ENCODE measurements around the gene LIMS1. TPM values are rescaled to one million over a fixed set of nuclear protein-coding genes. Genes with fewer than 3 reads are reported as not detected.

Gene LIMS1
- total RNA-seq, 1 experiment from 2014 or later = 56.2 TPM

GRCh38 chr2:108538000-108538625, 3.8 kb downstream of the LIMS1 start:
- TF ChIP-seq, protein P1, sequence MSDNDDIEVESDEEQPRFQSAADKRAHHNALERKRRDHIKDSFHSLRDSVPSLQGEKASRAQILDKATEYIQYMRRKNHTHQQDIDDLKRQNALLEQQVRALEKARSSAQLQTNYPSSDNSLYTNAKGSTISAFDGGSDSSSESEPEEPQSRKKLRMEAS (IDR thresholded peaks at IDR 0.05) = no peak
- TF ChIP-seq TCF7L2 (IDR thresholded peaks at IDR 0.05; ENCODE audit: borderline replicate concordance, extremely low read depth, insufficient read depth, insufficient read length) (no peak), EGR1 (IDR thresholded peaks at IDR 0.05; ENCODE audit: low read depth) (no peak), POLR2AphosphoS5 (IDR thresholded peaks at IDR 0.05; ENCODE audit: low read depth, low read length) (no peak), CBX3 (IDR thresholded peaks at IDR 0.05; ENCODE audit: low read depth) (no peak), ZNF274 (IDR thresholded peaks at IDR 0.05; ENCODE audit: low read depth, low read length) (no peak), SRF (IDR thresholded peaks at IDR 0.05; ENCODE audit: low read depth) (no peak), ATF3 (IDR thresholded peaks at IDR 0.05) (no peak), ELF1 (IDR thresholded peaks at IDR 0.05; ENCODE audit: borderline replicate concordance, low read depth) (no peak), EZH2phosphoT487 (IDR thresholded peaks at IDR 0.05; ENCODE audit: borderline replicate concordance) (no peak), EZH2 (IDR thresholded peaks at IDR 0.05) (no peak), SP1 (IDR thresholded peaks at IDR 0.05; ENCODE audit: low read depth) (no peak), CTCF (IDR thresholded peaks at IDR 0.05 in 2 of 3, conservative IDR thresholded peaks at IDR 0.05 in 1 of 3; ENCODE audit: borderline replicate concordance in 1 of 3, insufficient read depth in 1 of 3, low read depth in 2 of 3, low read length in 2 of 3) (no peak), ZBTB33 (IDR thresholded peaks at IDR 0.05; ENCODE audit: extremely low read depth, insufficient replicate concordance, low read length) (no peak)
- TF ChIP-seq, protein P2, sequence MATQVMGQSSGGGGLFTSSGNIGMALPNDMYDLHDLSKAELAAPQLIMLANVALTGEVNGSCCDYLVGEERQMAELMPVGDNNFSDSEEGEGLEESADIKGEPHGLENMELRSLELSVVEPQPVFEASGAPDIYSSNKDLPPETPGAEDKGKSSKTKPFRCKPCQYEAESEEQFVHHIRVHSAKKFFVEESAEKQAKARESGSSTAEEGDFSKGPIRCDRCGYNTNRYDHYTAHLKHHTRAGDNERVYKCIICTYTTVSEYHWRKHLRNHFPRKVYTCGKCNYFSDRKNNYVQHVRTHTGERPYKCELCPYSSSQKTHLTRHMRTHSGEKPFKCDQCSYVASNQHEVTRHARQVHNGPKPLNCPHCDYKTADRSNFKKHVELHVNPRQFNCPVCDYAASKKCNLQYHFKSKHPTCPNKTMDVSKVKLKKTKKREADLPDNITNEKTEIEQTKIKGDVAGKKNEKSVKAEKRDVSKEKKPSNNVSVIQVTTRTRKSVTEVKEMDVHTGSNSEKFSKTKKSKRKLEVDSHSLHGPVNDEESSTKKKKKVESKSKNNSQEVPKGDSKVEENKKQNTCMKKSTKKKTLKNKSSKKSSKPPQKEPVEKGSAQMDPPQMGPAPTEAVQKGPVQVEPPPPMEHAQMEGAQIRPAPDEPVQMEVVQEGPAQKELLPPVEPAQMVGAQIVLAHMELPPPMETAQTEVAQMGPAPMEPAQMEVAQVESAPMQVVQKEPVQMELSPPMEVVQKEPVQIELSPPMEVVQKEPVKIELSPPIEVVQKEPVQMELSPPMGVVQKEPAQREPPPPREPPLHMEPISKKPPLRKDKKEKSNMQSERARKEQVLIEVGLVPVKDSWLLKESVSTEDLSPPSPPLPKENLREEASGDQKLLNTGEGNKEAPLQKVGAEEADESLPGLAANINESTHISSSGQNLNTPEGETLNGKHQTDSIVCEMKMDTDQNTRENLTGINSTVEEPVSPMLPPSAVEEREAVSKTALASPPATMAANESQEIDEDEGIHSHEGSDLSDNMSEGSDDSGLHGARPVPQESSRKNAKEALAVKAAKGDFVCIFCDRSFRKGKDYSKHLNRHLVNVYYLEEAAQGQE (IDR thresholded peaks at IDR 0.05; ENCODE audit: low read depth) = no peak
- Histone ChIP-seq H3K27ac (ENCODE audit: low read depth, low read length) (no peak overlapping the region), H3K9ac (ENCODE audit: low read length) (no peak overlapping the region), H3K36me3 (ENCODE audit: control insufficient read depth in 1 of 2, insufficient read depth in 2 of 2, low read length in 2 of 2) (no peaks in the 10 kb centered on the region), H4K20me1 (ENCODE audit: insufficient read depth) (peaks cover 3% of the 10 kb centered on the region; the same call in 1 of the 2 replicates), H3K27me3 (ENCODE audit: insufficient read depth, low read length) (no peaks in the 10 kb centered on the region), H3K9me2 (ENCODE audit: insufficient read depth) (no peaks in the 10 kb centered on the region), H3K4me1 (ENCODE audit: control insufficient read depth in 1 of 2, insufficient read depth in 2 of 2, low read length in 2 of 2) (peaks cover 6 to 18% of the 10 kb centered on the region in 2 experiments; a peak in 3 of 4 replicates), H3K4me3 (replicated peaks in 1 of 2; ENCODE audit: low read depth in 1 of 2, low read length in 2 of 2) (no peak overlapping the region), H3K4me2 (ENCODE audit: low read length) (no peak overlapping the region), H2AFZ (ENCODE audit: low read depth, low read length, poor library complexity, severe bottlenecking) (no peak overlapping the region), H3K79me2 (ENCODE audit: insufficient read depth, low read length) (peaks cover 84% of the 10 kb centered on the region), H3K9me3 (ENCODE audit: control insufficient read depth in 1 of 2, insufficient read depth in 1 of 2, low read depth in 1 of 2, low read length in 2 of 2) (no peaks in the 10 kb centered on the region)
- ChIA-PET RAD21 (ENCODE audit: low non-redundant PET in 1 of 2, low total read pairs in 2 of 2, uncharacterized antibody in 2 of 2, unreplicated experiment in 2 of 2) (no interaction called here), POLR2A (no interaction called here), CTCF (no interaction called here)
- no peak for DNase-seq (ENCODE audit: low read depth, low spot score)
- ATAC-seq = no peak
- intact Hi-C loops (cut with micrococcal nuclease) = no loop called here
- no TSS peak for BruUV-seq (replicated peaks)
